Endothelial cell of umbilical vein (primary cell): Measurements from ENCODE around the gene KBTBD3. TPM values are rescaled to one million over a fixed set of nuclear protein-coding genes. Genes with fewer than 3 reads are reported as not detected.

Experiments
- BruUV-seq: library from RNA; stranded (reverse); fragments of 400-500 nt; replicated peaks from 2 replicates; lab custom pipeline; 2021; lab: Mats Ljungman, UMichigan
- CTCF ChIA-PET: fragments of 300-600, 350-600 bp; sonication (Branson Sonifier 250); formaldehyde crosslinking; loops from one replicate; lab custom pipeline; 2021; ENCODE audit warnings: antibody characterized with exemption, inconsistent platforms; lab: Charles Lee
- POLR2A ChIA-PET: fragments of 300-600, 350-600 bp; sonication (Branson Sonifier 250); formaldehyde crosslinking; loops from one replicate; lab custom pipeline; 2021; ENCODE audit warnings: antibody characterized with exemption, inconsistent platforms; lab: Charles Lee
- DNase-seq: peaks from one replicate; pipeline ENCODE4 v3.0.0-alpha.2; 2011; ENCODE audit warnings: low read depth, low spot score
- FAIRE-seq: peaks from 2 replicates; lab custom pipeline; 2011; peaks lifted over from hg19 to GRCh38; lab: Jason Lieb, UNC
- H2AFZ ChIP-seq: 2 replicates; pipeline ENCODE4 v1.6.0; 2012; ENCODE audit warnings: low read depth, low read length, control low read depth, inconsistent platforms
- H3K27ac ChIP-seq: 2 replicates; pipeline ENCODE4 v1.5.1; 2011; ENCODE audit warnings: low read depth, mild to moderate bottlenecking, control low read depth, low read length, moderate library complexity; ENCODE audit not compliant: insufficient read depth
- H3K27me3 ChIP-seq, 2 experiments: 2 replicates each; pipeline versions ENCODE4 v1.6.0 to v1.6.1; 2011; ENCODE audit warnings: low read length in 2 of 2, mixed read lengths in 1 of 2; ENCODE audit not compliant: control insufficient read depth in 2 of 2, insufficient read depth in 2 of 2
- H3K36me3 ChIP-seq, 2 experiments: 2 replicates in 1 of 2; 3 replicates in 1 of 2; pipeline ENCODE4 v1.5.1; 2011; ENCODE audit warnings: low read length in 2 of 2, mild to moderate bottlenecking in 1 of 2, moderate library complexity in 1 of 2; ENCODE audit not compliant: control insufficient read depth in 2 of 2, insufficient read depth in 2 of 2; ENCODE audit errors: extremely low read depth in 1 of 2
- H3K4me1 ChIP-seq: 3 replicates; pipeline ENCODE4 v1.5.1; 2011; ENCODE audit warnings: mild to moderate bottlenecking, low read length; ENCODE audit not compliant: control insufficient read depth, insufficient read depth; ENCODE audit errors: extremely low read depth
- H3K4me2 ChIP-seq: 2 replicates; pipeline ENCODE4 v1.6.1; 2011; ENCODE audit warnings: low read length, control low read depth, mixed read lengths; ENCODE audit not compliant: insufficient read depth
- H3K4me3 ChIP-seq, 3 experiments: fragments of 200-600 bp in 1 of 3; sonication (generic), shearing (Covaris generic) in 1 of 3; replicated peaks in 1 of 3; 2 replicates each; pipeline ENCODE4 v1.5.1; 2011 to 2016; ENCODE audit warnings: control low read depth in 3 of 3, low read length in 3 of 3, mild to moderate bottlenecking in 2 of 3, inconsistent platforms in 1 of 3, low read depth in 1 of 3, moderate library complexity in 1 of 3; ENCODE audit not compliant: insufficient read depth in 1 of 3
- H3K79me2 ChIP-seq: 2 replicates; pipeline ENCODE4 v1.6.0; 2012; ENCODE audit warnings: low read length, inconsistent platforms; ENCODE audit not compliant: control insufficient read depth, insufficient read depth
- H3K9ac ChIP-seq: replicated peaks from 2 replicates; pipeline ENCODE3; 2011; ENCODE audit warnings: low read length, control low read depth; ENCODE audit not compliant: insufficient read depth; ENCODE audit errors: extremely low read depth
- H3K9me1 ChIP-seq: replicated peaks from 3 replicates; pipeline ENCODE4 v1.6.0; 2011; ENCODE audit warnings: mild to moderate bottlenecking, low read length; ENCODE audit not compliant: control insufficient read depth, insufficient read depth; ENCODE audit errors: extremely low read depth
- H3K9me3 ChIP-seq: replicated peaks from 2 replicates; pipeline ENCODE4 v1.5.1; 2012; ENCODE audit warnings: low read length, inconsistent platforms; ENCODE audit not compliant: control insufficient read depth, insufficient read depth
- H4K20me1 ChIP-seq: replicated peaks from 2 replicates; pipeline ENCODE3; 2011; ENCODE audit warnings: mild to moderate bottlenecking, low read length; ENCODE audit not compliant: control insufficient read depth, insufficient read depth; ENCODE audit errors: extremely low read depth
- EZH2 ChIP-seq: IDR thresholded peaks from 2 replicates; pipeline ENCODE4 v1.6.1; 2012; ENCODE audit warnings: borderline replicate concordance, low read depth, mild to moderate bottlenecking, moderate library complexity, low read length, inconsistent platforms; ENCODE audit not compliant: severe bottlenecking
- FOS ChIP-seq: IDR thresholded peaks from 2 replicates; pipeline ENCODE4 v1.6.1; 2011; ENCODE audit warnings: mild to moderate bottlenecking, low read length, moderate library complexity, borderline replicate concordance; ENCODE audit not compliant: insufficient read depth
- GATA2 ChIP-seq: IDR thresholded peaks from 2 replicates; pipeline ENCODE4 v1.7.0; 2011; ENCODE audit warnings: low read depth, mild to moderate bottlenecking, moderate library complexity, mixed read lengths, low read length; ENCODE audit not compliant: insufficient read length, insufficient read depth
- MYC ChIP-seq: IDR thresholded peaks from one replicate; pipeline ENCODE4 v1.6.1; 2011; ENCODE audit warnings: mild to moderate bottlenecking, low read depth, low read length
- POLR2A ChIP-seq: IDR thresholded peaks from 2 replicates; pipeline ENCODE4 v1.6.1; 2012; ENCODE audit warnings: low read depth, mild to moderate bottlenecking, control low read depth, low read length
- POLR2AphosphoS5 ChIP-seq: IDR thresholded peaks from 2 replicates; pipeline ENCODE4 v1.6.1; 2012; ENCODE audit warnings: low read depth, mild to moderate bottlenecking, control low read depth, low read length, moderate library complexity; ENCODE audit not compliant: insufficient read depth
- dilution Hi-C: fragments of 300-500 bp; cut with MboI; formaldehyde crosslinking; loops from one replicate; pipeline ENCODE4 v1.15.0; 2019; ENCODE audit warnings: low sequenced_read_pairs; ENCODE audit not compliant: extremely low pct_ligation_motif_present
- intact Hi-C: fragments of 100-400 bp; cut with micrococcal nuclease; formaldehyde crosslinking; loops from one replicate; pipeline ENCODE4 v1.10.0; 2022
- polyA plus RNA-seq, 4 experiments: library from polyadenylated mRNA; depleted of rRNA in 3 of 4; stranded (reverse) in 3 of 4; unstranded in 1 of 4; fragments of >200 nt; gene quantifications; 2 replicates each; pipeline versions ENCODE4 v1.2.1 to v1.2.3, GENCODE V29; 2011 to 2012; ENCODE audit warnings: missing spikeins in 1 of 4
- total RNA-seq: library from RNA; stranded (reverse); gene quantifications from 2 replicates; pipeline ENCODE4 v1.2.3, GENCODE V29; 2021
- TF ChIP-seq, protein P1 (sequence below): IDR thresholded peaks from 2 replicates; pipeline ENCODE4 v1.6.1; 2011; ENCODE audit not compliant: insufficient read depth, insufficient read length
- TF ChIP-seq, protein P2 (sequence below), 2 donors: IDR thresholded peaks; 1 replicate in 1 of 2; 2 replicates in 1 of 2; pipeline ENCODE4 v1.5.1; 2011; ENCODE audit warnings: low read length in 2 of 2, mild to moderate bottlenecking in 2 of 2, moderate library complexity in 2 of 2, control low read depth in 1 of 2, inconsistent platforms in 1 of 2, low read depth in 1 of 2; ENCODE audit not compliant: insufficient read depth in 1 of 2; ENCODE audit errors: extremely low read depth in 1 of 2

KBTBD3 gene
- total and polyA plus RNA-seq, 2 donors (not counting 3 experiments of a cell fraction or from before 2014, with no cell fraction given), result 0.76 to 2.4 TPM

- peak overlapping the region; percentile 18 for H3K27ac ChIP-seq
- no peak for DNase-seq
- intact Hi-C loops, result loop anchor here (1.0 to 2.0 kb wide), 2 partner anchors 29 to 46 kb away; no protein-coding TSS in a partner anchor
- peak overlapping the region; percentile 83 for H2AFZ ChIP-seq
- no peak for FAIRE-seq
- no peaks in the 10 kb centered on the region for H3K27me3 ChIP-seq
- ChIA-PET POLR2A (no interaction called here), CTCF (interaction anchor here (0.6 to 3.7 kb wide), 5 partner anchors 10 to 165 kb away, joined by 3 to 30 read pairs (median 5); no protein-coding TSS in a partner anchor)
- no peaks in the 10 kb centered on the region for H3K9me1 ChIP-seq
- no peaks in the 10 kb centered on the region for H4K20me1 ChIP-seq
- dilution Hi-C loops, result no loop called here
- BruUV-seq, result no TSS peak
- H3K9ac ChIP-seq, result peak overlapping the region; percentile 53
- no peaks in the 10 kb centered on the region for H3K9me3 ChIP-seq
- H3K36me3 ChIP-seq, result no peaks in the 10 kb centered on the region
- H3K4me1 ChIP-seq, result peaks cover 14% of the 10 kb centered on the region
- peak overlapping the region; percentile 71 for H3K4me2 ChIP-seq
- H3K79me2 ChIP-seq, result peaks cover 30% of the 10 kb centered on the region
- no peak for TF ChIP-seq EZH2
- TF ChIP-seq POLR2AphosphoS5, result no peak
- TF ChIP-seq POLR2A, result no peak
- TF ChIP-seq, protein P1, sequence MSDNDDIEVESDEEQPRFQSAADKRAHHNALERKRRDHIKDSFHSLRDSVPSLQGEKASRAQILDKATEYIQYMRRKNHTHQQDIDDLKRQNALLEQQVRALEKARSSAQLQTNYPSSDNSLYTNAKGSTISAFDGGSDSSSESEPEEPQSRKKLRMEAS, result no peak
- TF ChIP-seq MYC, result no peak
- TF ChIP-seq, protein P2, sequence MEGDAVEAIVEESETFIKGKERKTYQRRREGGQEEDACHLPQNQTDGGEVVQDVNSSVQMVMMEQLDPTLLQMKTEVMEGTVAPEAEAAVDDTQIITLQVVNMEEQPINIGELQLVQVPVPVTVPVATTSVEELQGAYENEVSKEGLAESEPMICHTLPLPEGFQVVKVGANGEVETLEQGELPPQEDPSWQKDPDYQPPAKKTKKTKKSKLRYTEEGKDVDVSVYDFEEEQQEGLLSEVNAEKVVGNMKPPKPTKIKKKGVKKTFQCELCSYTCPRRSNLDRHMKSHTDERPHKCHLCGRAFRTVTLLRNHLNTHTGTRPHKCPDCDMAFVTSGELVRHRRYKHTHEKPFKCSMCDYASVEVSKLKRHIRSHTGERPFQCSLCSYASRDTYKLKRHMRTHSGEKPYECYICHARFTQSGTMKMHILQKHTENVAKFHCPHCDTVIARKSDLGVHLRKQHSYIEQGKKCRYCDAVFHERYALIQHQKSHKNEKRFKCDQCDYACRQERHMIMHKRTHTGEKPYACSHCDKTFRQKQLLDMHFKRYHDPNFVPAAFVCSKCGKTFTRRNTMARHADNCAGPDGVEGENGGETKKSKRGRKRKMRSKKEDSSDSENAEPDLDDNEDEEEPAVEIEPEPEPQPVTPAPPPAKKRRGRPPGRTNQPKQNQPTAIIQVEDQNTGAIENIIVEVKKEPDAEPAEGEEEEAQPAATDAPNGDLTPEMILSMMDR (IDR thresholded peaks at IDR 0.05; ENCODE audit: extremely low read depth in 1 of 2, insufficient read depth in 1 of 2, low read depth in 1 of 2, low read length in 2 of 2), result no peak
- no peak for TF ChIP-seq GATA2
- TF ChIP-seq FOS, result no peak
- peak overlapping the region; percentile 25 to 88 (median 66) for H3K4me3 ChIP-seq
Observed at GRCh38 chr11:106076171-106076918, 802 bp downstream of the KBTBD3 start.
